Ovary (tissue), 9 donors: ENCODE results near the gene SGMS1. TPM values are rescaled to one million over a fixed set of nuclear protein-coding genes. Genes with fewer than 3 reads are reported as not detected.

Experiments used
- DNase-seq, 5 donors: peaks; one replicate each; pipeline ENCODE4 v3.0.0-alpha.2; 2019 to 2020
- H3K27ac ChIP-seq, 2 donors: fragments of 200-600 bp; one replicate each; pipeline versions ENCODE4 v1.5.1 to v1.8.0; 2019 to 2022
- H3K27me3 ChIP-seq: fragments of 200-600 bp; one replicate; pipeline ENCODE4 v1.8.0; 2022
- H3K36me3 ChIP-seq: fragments of 200-600 bp; sonication (generic); one replicate; pipeline ENCODE4 v1.5.1; 2019
- H3K4me1 ChIP-seq: one replicate; pipeline ENCODE4 v1.8.1; 2013; ENCODE audit warnings: mild to moderate bottlenecking, moderate library complexity; ENCODE audit not compliant: insufficient read depth
- H3K4me3 ChIP-seq: fragments of 200-600 bp; sonication (generic); one replicate; pipeline ENCODE4 v1.5.1; 2017
- H3K9me3 ChIP-seq, 2 donors: fragments of 200-600 bp in 1 of 2; sonication (generic) in 1 of 2; one replicate each; pipeline versions ENCODE4 v1.5.1 to v1.8.1; 2013 to 2019; ENCODE audit warnings: mild to moderate bottlenecking in 1 of 2, moderate library complexity in 1 of 2
- CTCF ChIP-seq, 3 donors: fragments of 450-650 bp in 2 of 3; fragments of 200-600 bp in 1 of 3; IDR thresholded peaks; one replicate each; pipeline versions ENCODE4 v1.5.1 to v1.8.0; 2016 to 2022; ENCODE audit warnings: antibody characterized with exemption in 3 of 3, mild to moderate bottlenecking in 1 of 3
- EP300 ChIP-seq: sonication (generic); formaldehyde crosslinking; IDR thresholded peaks from one replicate; pipeline ENCODE4 v1.6.1; 2017; ENCODE audit warnings: antibody characterized with exemption
- POLR2A ChIP-seq: fragments of 450-650 bp; IDR thresholded peaks from one replicate; pipeline ENCODE4 v1.6.1; 2017; ENCODE audit warnings: antibody characterized with exemption, mild to moderate bottlenecking, moderate library complexity
- WGBS, 3 donors: extraction: QIAGEN DNeasy Blood & Tissue Kit in 1 of 3; methylation state at CpG; one replicate each; pipeline versions ENCODE4 v1.1.5 to v1.1.7; 2013 to 2017; 5-methylcytosine and 5-hydroxymethylcytosine counted together
- intact Hi-C, 4 donors: fragments of 100-400 bp; cut with DNase I; formaldehyde crosslinking; loops; one replicate each; pipeline versions ENCODE4 v1.11.0 to v1.15.1; 2022 to 2023
- polyA plus RNA-seq, 2 donors: library from polyadenylated mRNA; stranded (reverse); fragments of 200-250 nt in 1 of 2; fragments of 350-450 nt in 1 of 2; fragmentation: Illumina TruSeq in 1 of 2; extraction: RNeasy Lipid Tissue Mini Kit (QIAGEN cat#74804) in 1 of 2; gene quantifications; one replicate each; pipeline ENCODE4 v1.2.3, GENCODE V29; 2013 to 2014
- total RNA-seq, 7 donors: library from RNA; depleted of rRNA in 2 of 7; stranded (reverse); fragments of >200 nt in 2 of 7; fragmentation: NEBNext Ultra II Directional in 3 of 7; extraction: Animal tissue kit (Norgen Biotek cat#: 25700) in 3 of 7; gene quantifications; one replicate each; pipeline versions ENCODE4 v1.1.0 to v1.2.4, GENCODE V29; 2016 to 2023
- donor health status: DM: no; HTN: no; CAD: no; lungs with moderate emphysema.
- donor health status: DM: no; HTN: no; CAD: no.
- donor health status: Bipolar disorder and iron deficiency.
- donor health status: DM: yes; HTN: yes; CAD: no.
- donor health status: DM: no; HTN: no; CAD: no.
- donor health status: DM: yes; HTN: yes; CAD: no.

SGMS1 gene
- total and polyA plus RNA-seq, 9 donors: 15.6 to 90.0 (median 39.0) TPM

DNA sequence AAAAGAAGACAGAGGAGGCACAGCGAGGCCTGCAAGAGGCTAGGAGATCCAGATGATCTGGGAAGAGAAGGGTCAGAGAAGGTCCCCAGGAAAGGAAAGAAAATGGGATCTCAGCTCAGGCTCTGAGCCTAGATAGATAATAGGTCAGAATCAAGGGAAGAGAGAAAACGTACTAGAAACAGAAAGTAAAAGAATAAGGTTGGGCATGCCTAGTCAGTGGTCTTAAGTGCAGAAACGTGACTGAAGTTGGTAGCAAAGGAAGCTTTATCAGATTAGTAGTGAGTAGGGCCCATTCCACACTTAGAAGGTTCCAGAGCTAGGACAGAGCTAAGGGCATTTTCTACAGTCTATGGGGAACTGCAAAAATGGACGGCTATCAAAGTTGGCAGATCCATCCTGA lies 287.6 kb downstream of the SGMS1 start:
- no peak for DNase-seq
- Histone ChIP-seq H3K27me3 (no peaks in the 10 kb centered on the region), H3K36me3 (no peaks in the 10 kb centered on the region), H3K27ac (no peak overlapping the region), H3K4me3 (no peak overlapping the region), H3K9me3 (no peaks in the 10 kb centered on the region), H3K4me1 (peaks cover 3% of the 10 kb centered on the region)
- 68 to 78% (median 68%) methylated on average over 4 of the region's 4 CpGs for WGBS, 3 donors
- TF ChIP-seq EP300: no peak
- TF ChIP-seq CTCF (IDR thresholded peaks at IDR 0.05): no peak
- TF ChIP-seq POLR2A: no peak
- intact Hi-C loops: no loop called here

- H3K27ac ChIP-seq: no peak overlapping the region
- no peak for TF ChIP-seq POLR2A
- no peak for TF ChIP-seq EP300
- TF ChIP-seq CTCF (IDR thresholded peaks at IDR 0.05): no peak
- DNase-seq: no peak
- no peaks in the 10 kb centered on the region for H3K27me3 ChIP-seq
- 90 to 100% (median 96%) methylated on average over 2 of the region's 2 CpGs for WGBS, 3 donors
- H3K36me3 ChIP-seq: no peaks in the 10 kb centered on the region
- peaks cover 3% of the 10 kb centered on the region for H3K4me1 ChIP-seq
- intact Hi-C loops: no loop called here
- H3K4me3 ChIP-seq: no peak overlapping the region
- H3K9me3 ChIP-seq: no peaks in the 10 kb centered on the region
Measured at GRCh38 chr10:50335397-50335796, 288.4 kb downstream of the SGMS1 start.

GRCh38 chr10:50334273-50334672 lies 289.5 kb downstream of the SGMS1 start:
- no peaks in the 10 kb centered on the region for H3K27me3 ChIP-seq
- no peaks in the 10 kb centered on the region for H3K36me3 ChIP-seq
- H3K9me3 ChIP-seq: no peaks in the 10 kb centered on the region
- TF ChIP-seq CTCF (IDR thresholded peaks at IDR 0.05) (no peak), EP300 (no peak), POLR2A (no peak)
- 96 to 97% (median 97%) methylated on average over 2 of the region's 2 CpGs for WGBS, 3 donors
- no peak for DNase-seq
- no peak overlapping the region for H3K4me3 ChIP-seq
- H3K27ac ChIP-seq: no peak overlapping the region
- intact Hi-C loops: no loop called here
- H3K4me1 ChIP-seq: peaks cover 3% of the 10 kb centered on the region

DNA sequence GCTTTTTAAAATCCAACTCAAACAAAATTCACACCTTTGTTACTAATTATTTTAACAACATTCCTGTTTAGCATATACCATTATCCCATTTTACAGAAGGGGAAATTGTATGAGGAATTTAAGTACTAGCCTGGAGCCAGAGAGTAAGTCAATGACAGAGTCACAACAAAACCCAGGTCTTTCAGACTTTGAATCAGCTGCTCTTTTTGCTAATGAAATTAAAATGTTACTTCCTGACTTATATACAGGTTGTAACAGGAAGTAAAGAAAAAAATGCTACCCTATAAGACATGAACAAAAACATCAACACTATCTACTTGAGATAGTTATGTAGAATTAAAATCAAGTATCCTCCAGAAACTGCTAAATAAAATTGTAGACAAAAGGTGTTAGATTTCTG lies 289.9 kb downstream of the SGMS1 start:
- H3K9me3 ChIP-seq: no peaks in the 10 kb centered on the region
- TF ChIP-seq POLR2A (no peak), EP300 (no peak), CTCF (IDR thresholded peaks at IDR 0.05) (no peak)
- no peak overlapping the region for H3K27ac ChIP-seq
- intact Hi-C loops: no loop called here
- no peak for DNase-seq
- H3K4me1 ChIP-seq: peaks cover 3% of the 10 kb centered on the region
- no peak overlapping the region for H3K4me3 ChIP-seq
- H3K27me3 ChIP-seq: no peaks in the 10 kb centered on the region
- no peaks in the 10 kb centered on the region for H3K36me3 ChIP-seq
